ENCODE data around the gene CCDC34. TPM values are rescaled to one million over a fixed set of nuclear protein-coding genes. Genes with fewer than 3 reads are reported as not detected.

Gene CCDC34
- total RNA-seq, 2 experiments from 2014 or later: 1.3 to 1.6 TPM

GRCh38 chr11:27401833-27402316 is 38.9 kb upstream of the CCDC34 start:
- no peak overlapping the region for H3K27ac ChIP-seq (ENCODE audit: low read depth in 1 of 2, low read length in 2 of 2)
- intact Hi-C loops (cut with DNase I, micrococcal nuclease): no loop called here
- no peak for DNase-seq
- ChIA-PET POLR2A (no interaction called here), CTCF (no interaction called here)
- no peaks in the 10 kb centered on the region for H3K36me3 ChIP-seq (ENCODE audit: insufficient read depth, low read length)
- no peak overlapping the region for H3K4me3 Mint-ChIP-seq
- no peak for TF ChIP-seq CTCF (IDR thresholded peaks at IDR 0.05)
- H3K36me3 Mint-ChIP-seq (ENCODE audit: low read depth): no peaks in the 10 kb centered on the region
- H3K4me1 ChIP-seq (ENCODE audit: insufficient read depth, low read length): no peaks in the 10 kb centered on the region
- H3K27me3 Mint-ChIP-seq: peaks cover 7% of the 10 kb centered on the region
- ATAC-seq (ENCODE audit: poor library complexity): no peak
- no peak overlapping the region for H3K27ac Mint-ChIP-seq
- H3K4me3 ChIP-seq (ENCODE audit: low read length): no peak overlapping the region
- H3K27me3 ChIP-seq (ENCODE audit: control insufficient read depth in 1 of 2, insufficient read depth in 2 of 2, low read length in 2 of 2): no peaks in the 10 kb centered on the region
- H3K9me3 ChIP-seq (ENCODE audit: control insufficient read depth in 1 of 2, insufficient read depth in 1 of 2, low read length in 2 of 2): no peaks in the 10 kb centered on the region
- no peaks in the 10 kb centered on the region for H3K9me3 Mint-ChIP-seq
- H3K4me1 Mint-ChIP-seq (ENCODE audit: low read depth): no peaks in the 10 kb centered on the region

DNA sequence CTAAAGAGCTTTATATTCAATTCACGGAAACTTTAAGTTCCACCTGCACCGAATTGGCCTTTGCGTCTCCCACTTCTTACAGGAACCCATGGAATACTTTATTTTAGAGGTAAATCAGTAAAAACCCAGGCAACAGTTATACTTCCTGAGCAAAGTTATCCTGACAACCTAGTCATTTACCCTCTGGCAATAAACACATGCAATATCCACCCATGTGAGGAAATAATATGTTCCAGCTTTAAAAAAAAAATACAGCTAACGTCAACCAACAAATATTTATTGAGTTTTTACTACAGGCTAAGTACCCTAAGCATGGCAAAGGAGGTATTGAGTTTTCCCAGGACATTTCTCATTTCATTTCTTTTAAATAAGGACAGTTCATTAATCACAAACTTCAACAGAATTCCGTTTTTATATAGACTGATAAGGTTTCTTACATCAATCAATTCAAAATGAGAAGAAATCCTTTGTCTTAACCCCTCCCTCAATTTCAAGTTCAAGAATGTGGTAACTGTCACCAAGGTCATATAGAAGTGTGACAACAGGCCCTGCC is 38.3 kb upstream of the CCDC34 start:
- Histone ChIP-seq H3K36me3 (ENCODE audit: insufficient read depth, low read length) (no peaks in the 10 kb centered on the region), H3K9me3 (ENCODE audit: control insufficient read depth in 1 of 2, insufficient read depth in 1 of 2, low read length in 2 of 2) (no peaks in the 10 kb centered on the region), H3K4me1 (ENCODE audit: insufficient read depth, low read length) (no peaks in the 10 kb centered on the region), H3K27me3 (ENCODE audit: control insufficient read depth in 1 of 2, insufficient read depth in 2 of 2, low read length in 2 of 2) (no peaks in the 10 kb centered on the region), H3K4me3 (ENCODE audit: low read length) (no peak overlapping the region), H3K27ac (ENCODE audit: low read depth in 1 of 2, low read length in 2 of 2) (no peak overlapping the region)
- Mint-ChIP-seq H3K27ac (no peak overlapping the region), H3K9me3 (no peaks in the 10 kb centered on the region), H3K27me3 (peaks cover 7% of the 10 kb centered on the region), H3K4me1 (ENCODE audit: low read depth) (no peaks in the 10 kb centered on the region), H3K4me3 (no peak overlapping the region), H3K36me3 (ENCODE audit: low read depth) (no peaks in the 10 kb centered on the region)
- ChIA-PET POLR2A (no interaction called here), CTCF (no interaction called here)
- no peak for DNase-seq
- TF ChIP-seq CTCF (IDR thresholded peaks at IDR 0.05): no peak
- intact Hi-C loops (cut with DNase I, micrococcal nuclease): no loop called here
- ATAC-seq (ENCODE audit: poor library complexity): no peak

DNA sequence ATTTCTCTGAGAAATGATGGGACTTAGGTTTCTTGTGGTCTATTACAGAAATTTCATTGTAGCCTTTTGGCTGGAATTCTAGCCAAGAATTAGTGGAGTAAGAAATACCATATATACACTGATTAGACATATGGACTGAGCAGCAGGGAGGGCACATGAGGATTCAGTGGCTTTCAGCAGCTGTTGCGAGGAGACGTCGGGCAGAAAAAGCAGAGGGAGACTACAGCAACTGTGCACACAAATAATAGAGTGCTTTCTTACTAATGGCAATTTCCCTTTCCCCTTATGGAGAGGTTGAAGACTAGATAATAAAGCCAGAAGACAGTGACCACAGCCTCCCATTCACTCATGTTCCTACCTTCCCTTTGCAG is 35.4 kb upstream of the CCDC34 start:
- Mint-ChIP-seq H3K27me3 (peaks cover 7% of the 10 kb centered on the region), H3K9me3 (no peaks in the 10 kb centered on the region), H3K27ac (no peak overlapping the region), H3K36me3 (ENCODE audit: low read depth) (no peaks in the 10 kb centered on the region), H3K4me1 (ENCODE audit: low read depth) (no peaks in the 10 kb centered on the region), H3K4me3 (no peak overlapping the region)
- H3K36me3 ChIP-seq (ENCODE audit: insufficient read depth, low read length): no peaks in the 10 kb centered on the region
- no peak for TF ChIP-seq CTCF (IDR thresholded peaks at IDR 0.05)
- no peaks in the 10 kb centered on the region for H3K4me1 ChIP-seq (ENCODE audit: insufficient read depth, low read length)
- no peak overlapping the region for H3K4me3 ChIP-seq (ENCODE audit: low read length)
- no peak for ATAC-seq (ENCODE audit: poor library complexity)
- CTCF ChIA-PET: no interaction called here
- no peak for DNase-seq
- H3K27me3 ChIP-seq (ENCODE audit: control insufficient read depth in 1 of 2, insufficient read depth in 2 of 2, low read length in 2 of 2): no peaks in the 10 kb centered on the region
- no peaks in the 10 kb centered on the region for H3K9me3 ChIP-seq (ENCODE audit: control insufficient read depth in 1 of 2, insufficient read depth in 1 of 2, low read length in 2 of 2)
- POLR2A ChIA-PET: no interaction called here
- no peak overlapping the region for H3K27ac ChIP-seq (ENCODE audit: low read depth in 1 of 2, low read length in 2 of 2)
- intact Hi-C loops (cut with DNase I, micrococcal nuclease): no loop called here
